Measurements from ENCODE around the gene FRAT1. TPM values are rescaled to one million over a fixed set of nuclear protein-coding genes. Genes with fewer than 3 reads are reported as not detected.

FRAT1 gene
- total RNA-seq, 1 experiment from 2014 or later, result 1.7 TPM

- Histone ChIP-seq H3K9ac (ENCODE audit: low read length) (no peak overlapping the region), H3K9me3 (ENCODE audit: control insufficient read depth in 1 of 2, insufficient read depth in 1 of 2, low read depth in 1 of 2, low read length in 2 of 2) (no peaks in the 10 kb centered on the region), H3K27me3 (ENCODE audit: insufficient read depth, low read length) (no peaks in the 10 kb centered on the region), H3K36me3 (ENCODE audit: control insufficient read depth in 1 of 2, insufficient read depth in 2 of 2, low read length in 2 of 2) (peaks cover 25 to 65% of the 10 kb centered on the region in 2 experiments), H2AFZ (ENCODE audit: low read depth, low read length, poor library complexity, severe bottlenecking) (no peak overlapping the region), H3K4me1 (ENCODE audit: control insufficient read depth in 1 of 2, insufficient read depth in 2 of 2, low read length in 2 of 2) (no peaks in the 10 kb centered on the region), H3K79me2 (ENCODE audit: insufficient read depth, low read length) (no peaks in the 10 kb centered on the region), H3K9me2 (ENCODE audit: insufficient read depth) (no peaks in the 10 kb centered on the region), H3K4me3 (replicated peaks in 1 of 2; ENCODE audit: low read depth in 1 of 2, low read length in 2 of 2) (no peak overlapping the region), H3K4me2 (ENCODE audit: low read length) (no peak overlapping the region), H4K20me1 (ENCODE audit: insufficient read depth) (no peaks in the 10 kb centered on the region), H3K27ac (ENCODE audit: low read depth, low read length) (no peak overlapping the region)
- intact Hi-C loops (cut with micrococcal nuclease), result no loop called here
- TF ChIP-seq, protein P1, sequence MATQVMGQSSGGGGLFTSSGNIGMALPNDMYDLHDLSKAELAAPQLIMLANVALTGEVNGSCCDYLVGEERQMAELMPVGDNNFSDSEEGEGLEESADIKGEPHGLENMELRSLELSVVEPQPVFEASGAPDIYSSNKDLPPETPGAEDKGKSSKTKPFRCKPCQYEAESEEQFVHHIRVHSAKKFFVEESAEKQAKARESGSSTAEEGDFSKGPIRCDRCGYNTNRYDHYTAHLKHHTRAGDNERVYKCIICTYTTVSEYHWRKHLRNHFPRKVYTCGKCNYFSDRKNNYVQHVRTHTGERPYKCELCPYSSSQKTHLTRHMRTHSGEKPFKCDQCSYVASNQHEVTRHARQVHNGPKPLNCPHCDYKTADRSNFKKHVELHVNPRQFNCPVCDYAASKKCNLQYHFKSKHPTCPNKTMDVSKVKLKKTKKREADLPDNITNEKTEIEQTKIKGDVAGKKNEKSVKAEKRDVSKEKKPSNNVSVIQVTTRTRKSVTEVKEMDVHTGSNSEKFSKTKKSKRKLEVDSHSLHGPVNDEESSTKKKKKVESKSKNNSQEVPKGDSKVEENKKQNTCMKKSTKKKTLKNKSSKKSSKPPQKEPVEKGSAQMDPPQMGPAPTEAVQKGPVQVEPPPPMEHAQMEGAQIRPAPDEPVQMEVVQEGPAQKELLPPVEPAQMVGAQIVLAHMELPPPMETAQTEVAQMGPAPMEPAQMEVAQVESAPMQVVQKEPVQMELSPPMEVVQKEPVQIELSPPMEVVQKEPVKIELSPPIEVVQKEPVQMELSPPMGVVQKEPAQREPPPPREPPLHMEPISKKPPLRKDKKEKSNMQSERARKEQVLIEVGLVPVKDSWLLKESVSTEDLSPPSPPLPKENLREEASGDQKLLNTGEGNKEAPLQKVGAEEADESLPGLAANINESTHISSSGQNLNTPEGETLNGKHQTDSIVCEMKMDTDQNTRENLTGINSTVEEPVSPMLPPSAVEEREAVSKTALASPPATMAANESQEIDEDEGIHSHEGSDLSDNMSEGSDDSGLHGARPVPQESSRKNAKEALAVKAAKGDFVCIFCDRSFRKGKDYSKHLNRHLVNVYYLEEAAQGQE (IDR thresholded peaks at IDR 0.05; ENCODE audit: low read depth), result no peak
- TF ChIP-seq POLR2AphosphoS5 (IDR thresholded peaks at IDR 0.05; ENCODE audit: low read depth, low read length) (no peak), POLR2A (IDR thresholded peaks at IDR 0.05; ENCODE audit: borderline replicate concordance, extremely low read depth, insufficient read depth, insufficient read length) (no peak), CEBPB (IDR thresholded peaks at IDR 0.05; ENCODE audit: low read depth) (no peak), RAD21 (IDR thresholded peaks at IDR 0.05; ENCODE audit: low read depth) (no peak), JUND (IDR thresholded peaks at IDR 0.05) (no peak), YY1 (IDR thresholded peaks at IDR 0.05; ENCODE audit: extremely low read depth, insufficient replicate concordance, low read depth, low read length) (no peak), ZNF274 (IDR thresholded peaks at IDR 0.05; ENCODE audit: low read depth, low read length) (no peak), SIN3A (IDR thresholded peaks at IDR 0.05; ENCODE audit: low read depth) (no peak), ZFX (IDR thresholded peaks at IDR 0.05) (no peak), ELF1 (IDR thresholded peaks at IDR 0.05; ENCODE audit: borderline replicate concordance, low read depth) (no peak), SP1 (IDR thresholded peaks at IDR 0.05; ENCODE audit: low read depth) (no peak), EGR1 (IDR thresholded peaks at IDR 0.05; ENCODE audit: low read depth) (no peak), FOSL1 (IDR thresholded peaks at IDR 0.05; ENCODE audit: low read depth) (no peak), CBX3 (IDR thresholded peaks at IDR 0.05; ENCODE audit: low read depth) (no peak), MAX (IDR thresholded peaks at IDR 0.05) (no peak), TCF7L2 (IDR thresholded peaks at IDR 0.05; ENCODE audit: borderline replicate concordance, extremely low read depth, insufficient read depth, insufficient read length) (no peak), SRF (IDR thresholded peaks at IDR 0.05; ENCODE audit: low read depth) (no peak)
- TF ChIP-seq, protein P2, sequence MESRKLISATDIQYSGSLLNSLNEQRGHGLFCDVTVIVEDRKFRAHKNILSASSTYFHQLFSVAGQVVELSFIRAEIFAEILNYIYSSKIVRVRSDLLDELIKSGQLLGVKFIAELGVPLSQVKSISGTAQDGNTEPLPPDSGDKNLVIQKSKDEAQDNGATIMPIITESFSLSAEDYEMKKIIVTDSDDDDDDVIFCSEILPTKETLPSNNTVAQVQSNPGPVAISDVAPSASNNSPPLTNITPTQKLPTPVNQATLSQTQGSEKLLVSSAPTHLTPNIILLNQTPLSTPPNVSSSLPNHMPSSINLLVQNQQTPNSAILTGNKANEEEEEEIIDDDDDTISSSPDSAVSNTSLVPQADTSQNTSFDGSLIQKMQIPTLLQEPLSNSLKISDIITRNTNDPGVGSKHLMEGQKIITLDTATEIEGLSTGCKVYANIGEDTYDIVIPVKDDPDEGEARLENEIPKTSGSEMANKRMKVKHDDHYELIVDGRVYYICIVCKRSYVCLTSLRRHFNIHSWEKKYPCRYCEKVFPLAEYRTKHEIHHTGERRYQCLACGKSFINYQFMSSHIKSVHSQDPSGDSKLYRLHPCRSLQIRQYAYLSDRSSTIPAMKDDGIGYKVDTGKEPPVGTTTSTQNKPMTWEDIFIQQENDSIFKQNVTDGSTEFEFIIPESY (IDR thresholded peaks at IDR 0.05; ENCODE audit: extremely low read depth, insufficient replicate concordance, low read length), result no peak
- TF ChIP-seq, protein P3, sequence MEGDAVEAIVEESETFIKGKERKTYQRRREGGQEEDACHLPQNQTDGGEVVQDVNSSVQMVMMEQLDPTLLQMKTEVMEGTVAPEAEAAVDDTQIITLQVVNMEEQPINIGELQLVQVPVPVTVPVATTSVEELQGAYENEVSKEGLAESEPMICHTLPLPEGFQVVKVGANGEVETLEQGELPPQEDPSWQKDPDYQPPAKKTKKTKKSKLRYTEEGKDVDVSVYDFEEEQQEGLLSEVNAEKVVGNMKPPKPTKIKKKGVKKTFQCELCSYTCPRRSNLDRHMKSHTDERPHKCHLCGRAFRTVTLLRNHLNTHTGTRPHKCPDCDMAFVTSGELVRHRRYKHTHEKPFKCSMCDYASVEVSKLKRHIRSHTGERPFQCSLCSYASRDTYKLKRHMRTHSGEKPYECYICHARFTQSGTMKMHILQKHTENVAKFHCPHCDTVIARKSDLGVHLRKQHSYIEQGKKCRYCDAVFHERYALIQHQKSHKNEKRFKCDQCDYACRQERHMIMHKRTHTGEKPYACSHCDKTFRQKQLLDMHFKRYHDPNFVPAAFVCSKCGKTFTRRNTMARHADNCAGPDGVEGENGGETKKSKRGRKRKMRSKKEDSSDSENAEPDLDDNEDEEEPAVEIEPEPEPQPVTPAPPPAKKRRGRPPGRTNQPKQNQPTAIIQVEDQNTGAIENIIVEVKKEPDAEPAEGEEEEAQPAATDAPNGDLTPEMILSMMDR (IDR thresholded peaks at IDR 0.05 in 2 of 3, conservative IDR thresholded peaks at IDR 0.05 in 1 of 3; ENCODE audit: borderline replicate concordance in 1 of 3, insufficient read depth in 1 of 3, low read depth in 2 of 3, low read length in 2 of 3), result no peak
- no TSS peak for BruUV-seq (replicated peaks)
- no peak for ATAC-seq
- no peak for DNase-seq (ENCODE audit: low read depth, low spot score)
- ChIA-PET POLR2A (no interaction called here), CTCF (interaction anchor here (0.7 kb wide), 1 partner anchor 336 kb away, joined by 3 read pairs; no protein-coding TSS in a partner anchor), RAD21 (ENCODE audit: low non-redundant PET in 1 of 2, low total read pairs in 2 of 2, uncharacterized antibody in 2 of 2, unreplicated experiment in 2 of 2) (no interaction called here)
Observed at GRCh38 chr10:97360705-97361536, 41.9 kb downstream of the FRAT1 start.

All from HCT116 (cell line).